Stomach (tissue), 9 donors: ENCODE measurements around the gene CENPN. TPM values are rescaled to one million over a fixed set of nuclear protein-coding genes. Genes with fewer than 3 reads are reported as not detected.

ENCODE experiments used
- DNase-seq, 2 donors: peaks; one replicate each; pipeline versions ENCODE4 v3.0.0 to v3.0.0-alpha.2; 2013 to 2019
- H3K27ac ChIP-seq, 5 donors: fragments of 200-600 bp in 4 of 5; sonication (generic) in 4 of 5; one replicate each; pipeline ENCODE4 v1.5.1; 2013 to 2019; ENCODE audit warnings: mild to moderate bottlenecking in 1 of 5, moderate library complexity in 1 of 5
- H3K27me3 ChIP-seq, 3 donors: fragments of 200-600 bp; sonication (generic); one replicate each; pipeline ENCODE4 v1.5.1; 2017 to 2019; ENCODE audit warnings: mixed run types in 1 of 3
- H3K36me3 ChIP-seq, 4 donors: fragments of 200-600 bp; sonication (generic); 1 replicate in 3 of 4; 2 replicates in 1 of 4; pipeline ENCODE4 v1.5.1; 2016 to 2019
- H3K4me1 ChIP-seq, 4 donors: fragments of 200-600 bp; sonication (generic); one replicate each; pipeline ENCODE4 v1.5.1; 2016 to 2019
- H3K4me3 ChIP-seq, 4 donors: fragments of 200-600 bp; sonication (generic) in 3 of 4; one replicate each; pipeline ENCODE4 v1.5.1; 2016 to 2019; ENCODE audit warnings: mild to moderate bottlenecking in 1 of 4
- H3K9me3 ChIP-seq, 4 donors: fragments of 200-600 bp; sonication (generic); one replicate each; pipeline ENCODE4 v1.5.1; 2016 to 2019
- EP300 ChIP-seq: sonication (generic); formaldehyde crosslinking; IDR thresholded peaks from one replicate; pipeline ENCODE4 v1.6.1; 2017; ENCODE audit warnings: antibody characterized with exemption
- POLR2A ChIP-seq, 4 donors: fragments of 450-650 bp; IDR thresholded peaks; one replicate each; pipeline ENCODE4 v1.6.1; 2016; ENCODE audit warnings: antibody characterized with exemption in 4 of 4, control low read depth in 2 of 4, mild to moderate bottlenecking in 1 of 4, moderate library complexity in 1 of 4
- POLR2AphosphoS5 ChIP-seq, 3 donors: sonication (generic); formaldehyde crosslinking; IDR thresholded peaks; one replicate each; pipeline ENCODE4 v1.6.1; 2016; ENCODE audit warnings: antibody characterized with exemption in 3 of 3
- WGBS, 5 donors: extraction: QIAGEN DNeasy Blood & Tissue Kit in 3 of 5; methylation state at CpG; one replicate each; pipeline versions ENCODE4 v1.1.5 to v1.1.7; 2013 to 2018; 5-methylcytosine and 5-hydroxymethylcytosine counted together
- intact Hi-C: fragments of 100-400 bp; cut with DNase I; formaldehyde crosslinking; loops from one replicate; pipeline ENCODE4 v1.15.1; 2023; ENCODE audit warnings: low total_unique reads
- polyA plus RNA-seq, 3 donors: library from polyadenylated mRNA; stranded (reverse); fragments of 200-250 nt; gene quantifications; one replicate each; pipeline ENCODE4 v1.2.3, GENCODE V29; 2013
- total RNA-seq, 5 donors: library from RNA; depleted of rRNA; stranded (reverse); fragments of >200 nt; gene quantifications; one replicate each; pipeline versions ENCODE4 v1.1.0 to v1.2.3, GENCODE V29; 2014 to 2016
- TF ChIP-seq, protein P1 (sequence below), 7 experiments: fragments of 450-650 bp in 4 of 7; fragments of 200-600 bp in 3 of 7; sonication (generic) in 3 of 7; IDR thresholded peaks; one replicate each; pipeline ENCODE4 v1.5.1; 2016 to 2019; ENCODE audit warnings: antibody characterized with exemption in 7 of 7, control low read depth in 2 of 7, mild to moderate bottlenecking in 1 of 7
- donor health status: healthy with polysubstance abuse.
- donor health status: Bipolar disorder and iron deficiency.
- donor health status: healthy.

CENPN gene
- total and polyA plus RNA-seq, 8 donors = 1.8 to 20.0 (median 13.2) TPM; not detected in 1

DNA sequence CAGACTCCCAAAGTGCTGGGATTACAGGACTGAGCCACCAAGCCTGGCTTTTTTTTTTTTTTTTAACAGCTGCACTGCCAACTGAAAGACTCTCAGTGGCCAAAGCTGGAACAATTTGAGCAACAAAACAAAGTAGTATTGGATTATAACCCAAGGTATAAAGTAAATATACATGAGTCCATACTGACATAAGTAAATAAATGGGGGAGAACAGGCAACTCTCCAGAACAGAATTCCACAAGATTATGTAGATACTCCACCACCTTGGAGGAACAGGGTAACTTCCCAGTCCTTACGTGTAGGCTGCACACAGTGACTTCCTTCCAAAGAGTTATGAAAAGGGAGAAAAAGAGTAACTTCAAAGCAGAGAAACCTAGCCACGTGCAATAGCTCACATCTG is 16.0 kb upstream of the CENPN start:
- H3K36me3 ChIP-seq = peaks cover 0 to 6% (median 3%) of the 10 kb centered on the region in 4 donors
- WGBS, 5 donors = 27 to 56% (median 41%) methylated on average over 2 of the region's 2 CpGs
- peaks cover 0 to 60% (median 34%) of the 10 kb centered on the region in 4 donors for H3K4me1 ChIP-seq
- no peak for DNase-seq
- intact Hi-C loops = no loop called here
- no peak overlapping the region for H3K4me3 ChIP-seq
- no peaks in the 10 kb centered on the region for H3K27me3 ChIP-seq
- no peaks in the 10 kb centered on the region for H3K9me3 ChIP-seq
- H3K27ac ChIP-seq = no peak overlapping the region
- TF ChIP-seq POLR2A (IDR thresholded peaks at IDR 0.05) = no peak
- no peak for TF ChIP-seq POLR2AphosphoS5 (IDR thresholded peaks at IDR 0.05)
- no peak for TF ChIP-seq EP300
- TF ChIP-seq, protein P1, sequence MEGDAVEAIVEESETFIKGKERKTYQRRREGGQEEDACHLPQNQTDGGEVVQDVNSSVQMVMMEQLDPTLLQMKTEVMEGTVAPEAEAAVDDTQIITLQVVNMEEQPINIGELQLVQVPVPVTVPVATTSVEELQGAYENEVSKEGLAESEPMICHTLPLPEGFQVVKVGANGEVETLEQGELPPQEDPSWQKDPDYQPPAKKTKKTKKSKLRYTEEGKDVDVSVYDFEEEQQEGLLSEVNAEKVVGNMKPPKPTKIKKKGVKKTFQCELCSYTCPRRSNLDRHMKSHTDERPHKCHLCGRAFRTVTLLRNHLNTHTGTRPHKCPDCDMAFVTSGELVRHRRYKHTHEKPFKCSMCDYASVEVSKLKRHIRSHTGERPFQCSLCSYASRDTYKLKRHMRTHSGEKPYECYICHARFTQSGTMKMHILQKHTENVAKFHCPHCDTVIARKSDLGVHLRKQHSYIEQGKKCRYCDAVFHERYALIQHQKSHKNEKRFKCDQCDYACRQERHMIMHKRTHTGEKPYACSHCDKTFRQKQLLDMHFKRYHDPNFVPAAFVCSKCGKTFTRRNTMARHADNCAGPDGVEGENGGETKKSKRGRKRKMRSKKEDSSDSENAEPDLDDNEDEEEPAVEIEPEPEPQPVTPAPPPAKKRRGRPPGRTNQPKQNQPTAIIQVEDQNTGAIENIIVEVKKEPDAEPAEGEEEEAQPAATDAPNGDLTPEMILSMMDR (IDR thresholded peaks at IDR 0.05) = no peak

- no peak for TF ChIP-seq EP300
- TF ChIP-seq, protein P1 (IDR thresholded peaks at IDR 0.05) = no peak
- TF ChIP-seq POLR2A (IDR thresholded peaks at IDR 0.05) = no peak
- TF ChIP-seq POLR2AphosphoS5 (IDR thresholded peaks at IDR 0.05) = no peak
- peaks cover 0 to 6% (median 3%) of the 10 kb centered on the region in 4 donors for H3K36me3 ChIP-seq
- DNase-seq = no peak
- no peak overlapping the region for H3K4me3 ChIP-seq
- H3K9me3 ChIP-seq = no peaks in the 10 kb centered on the region
- intact Hi-C loops = no loop called here
- WGBS, 5 donors = 35 to 53% (median 47%) methylated on average over 6 of the region's 6 CpGs
- H3K4me1 ChIP-seq = peaks cover 0 to 60% (median 32%) of the 10 kb centered on the region in 4 donors
- H3K27ac ChIP-seq = no peak overlapping the region
- no peaks in the 10 kb centered on the region for H3K27me3 ChIP-seq
Observed at GRCh38 chr16:80991792-80992430, 15.1 kb upstream of the CENPN start.

DNA sequence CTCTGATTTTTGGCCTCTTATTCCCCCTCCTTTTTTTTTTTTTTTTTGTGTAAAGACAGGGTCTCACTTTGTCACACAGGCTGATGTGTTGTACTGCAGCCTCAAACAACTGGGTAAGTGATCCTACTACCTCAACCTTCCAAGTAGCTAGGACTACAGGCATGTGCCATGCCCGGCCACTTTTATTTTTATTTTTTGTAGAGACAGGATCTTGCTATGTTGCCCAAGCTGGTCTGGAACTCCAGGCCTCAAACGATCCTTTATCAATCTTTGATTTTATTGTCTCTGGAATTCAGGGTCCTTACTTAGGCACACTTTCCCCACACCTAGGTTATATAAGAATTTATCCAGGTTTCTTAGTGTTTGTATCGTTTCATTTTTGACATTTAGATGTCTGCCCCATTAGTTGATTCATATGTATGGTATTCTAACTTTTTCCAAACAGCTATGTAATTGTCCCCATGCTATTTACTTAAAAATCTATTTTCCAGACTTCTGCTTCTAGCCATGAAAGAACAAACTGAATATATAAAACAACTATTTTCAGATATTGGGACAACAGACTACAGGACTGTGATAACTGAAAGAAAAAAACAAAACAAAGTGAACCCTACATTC is 14.2 kb upstream of the CENPN start:
- intact Hi-C loops = no loop called here
- H3K4me1 ChIP-seq = peaks cover 6 to 58% (median 31%) of the 10 kb centered on the region in 4 donors
- H3K9me3 ChIP-seq = no peaks in the 10 kb centered on the region
- H3K36me3 ChIP-seq = peaks cover 0 to 6% (median 3%) of the 10 kb centered on the region in 4 donors
- WGBS, 5 donors = 18 to 55% (median 34%) methylated on average over 3 of the region's 3 CpGs
- H3K4me3 ChIP-seq = no peak overlapping the region
- TF ChIP-seq POLR2AphosphoS5 (IDR thresholded peaks at IDR 0.05) (no peak), POLR2A (IDR thresholded peaks at IDR 0.05) (no peak), EP300 (no peak)
- TF ChIP-seq, protein P1 (IDR thresholded peaks at IDR 0.05) = no peak
- H3K27ac ChIP-seq = peak overlapping the region in 4 of 5 donors; percentile 38 to 48 (median 41)
- DNase-seq = no peak
- no peaks in the 10 kb centered on the region for H3K27me3 ChIP-seq

- Histone ChIP-seq H3K27ac (peak overlapping the region in 4 of 5 donors; percentile 38 to 48 (median 41)), H3K4me3 (no peak overlapping the region), H3K27me3 (no peaks in the 10 kb centered on the region), H3K36me3 (peaks cover 0 to 6% (median 3%) of the 10 kb centered on the region in 4 donors), H3K9me3 (no peaks in the 10 kb centered on the region), H3K4me1 (peaks cover 7 to 61% (median 33%) of the 10 kb centered on the region in 4 donors)
- WGBS, 5 donors = 26 to 46% (median 34%) methylated on average over 6 of the region's 6 CpGs
- peak; percentile 47 to 77 for DNase-seq
- TF ChIP-seq, protein P1 (IDR thresholded peaks at IDR 0.05) = no peak
- peak in 2 of 3 donors; percentile 40 to 49 for TF ChIP-seq POLR2AphosphoS5 (IDR thresholded peaks at IDR 0.05)
- intact Hi-C loops = no loop called here
Observed at GRCh38 chr16:80993307-80993706, 13.7 kb upstream of the CENPN start.
